HG03469 (cell line): ENCODE results near the gene PTBP3.
"Not testable (repeated sequence)": the region's sequence is repeated elsewhere in the genome, so short reads cannot be mapped to it uniquely, and the experiment has no call there.

Experiments
- ATAC-seq: cut with Tn5 transposase; IDR thresholded peaks from one replicate; pipeline ENCODE4 v1.9.1; 2021; ENCODE audit warnings: mild to moderate bottlenecking, moderate library complexity, moderate number of reproducible peaks; ENCODE audit not compliant: unreplicated experiment

PTBP3 gene

DNA sequence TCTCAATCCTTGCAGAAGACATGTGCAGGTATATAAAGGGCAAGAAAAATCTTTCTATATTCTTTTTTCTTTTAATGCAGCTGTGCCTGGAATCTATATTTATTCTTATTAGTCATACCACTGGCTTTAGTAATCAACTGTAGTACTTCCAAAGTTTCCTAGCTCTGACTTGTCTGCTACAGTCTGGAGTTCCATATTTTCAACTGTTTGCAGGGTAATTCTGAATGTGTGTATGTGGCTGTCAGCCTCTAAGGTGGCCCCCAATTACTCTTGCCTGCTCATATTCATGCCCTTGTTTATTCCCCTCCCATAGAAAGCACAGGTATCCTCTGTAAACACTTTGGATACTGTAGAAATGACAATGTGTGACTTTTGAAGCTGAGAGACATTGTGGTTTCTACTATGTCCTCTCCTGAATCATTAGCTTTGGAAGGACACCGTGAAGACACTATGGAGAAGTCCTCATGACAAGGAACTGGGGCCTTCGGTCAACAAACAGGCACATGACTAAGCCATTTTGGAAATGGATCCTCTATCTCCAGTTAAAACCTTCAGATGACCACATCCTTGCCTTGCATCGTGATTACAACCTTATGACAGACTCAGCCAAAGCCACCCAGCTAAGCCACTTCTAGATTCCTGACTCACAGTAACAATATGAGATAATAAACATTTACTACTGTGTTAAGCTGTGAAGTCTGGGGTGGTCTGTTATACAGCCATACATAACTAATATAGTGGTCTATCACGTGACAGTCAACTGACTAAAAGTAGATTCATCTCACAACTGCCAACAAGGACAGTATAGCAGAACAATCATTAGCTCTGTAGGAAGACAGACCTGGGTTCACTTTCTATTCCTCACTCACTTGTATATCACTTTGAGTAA is 108.8 kb downstream of the PTBP3 start:
- no peak for ATAC-seq

DNA sequence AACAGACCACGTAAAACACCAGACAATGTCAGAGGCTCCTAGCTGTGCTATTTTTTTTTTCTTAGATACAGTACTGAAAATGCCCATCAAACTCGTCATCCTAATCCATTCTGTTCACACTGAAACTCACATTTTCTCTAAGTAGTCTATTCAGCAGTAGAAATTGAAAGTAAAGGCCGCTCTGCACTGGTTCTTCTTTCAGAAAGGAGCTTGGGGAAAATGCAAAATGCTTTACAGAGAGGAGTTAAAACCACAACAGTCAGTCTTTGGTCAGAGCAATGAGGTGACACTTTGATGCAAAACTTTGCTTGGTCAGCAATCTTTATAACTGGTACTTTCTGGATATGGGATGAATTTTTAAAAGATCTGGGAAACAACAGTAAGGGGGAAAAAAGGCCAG is 114.5 kb downstream of the PTBP3 start:
- peak; percentile 85 for ATAC-seq

DNA sequence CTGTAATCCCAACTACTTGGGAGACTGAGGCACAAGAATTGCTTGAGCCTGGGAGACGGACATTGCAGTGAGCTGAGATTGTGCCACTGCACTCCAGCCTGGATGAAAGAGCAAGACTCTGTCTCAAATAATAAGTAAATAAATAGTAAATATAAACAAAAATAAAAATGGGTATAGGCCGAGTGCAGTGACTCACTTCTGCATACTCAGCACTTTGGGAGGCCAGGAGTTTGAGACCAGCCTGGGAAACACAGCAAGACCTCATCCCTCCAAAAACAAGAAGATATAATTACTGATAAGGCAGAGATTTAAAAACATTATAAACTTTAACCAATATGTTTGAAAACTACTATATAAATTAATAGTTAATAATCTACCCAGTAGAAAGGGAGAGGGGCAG is 120.5 kb downstream of the PTBP3 start:
- ATAC-seq, result no peak

DNA sequence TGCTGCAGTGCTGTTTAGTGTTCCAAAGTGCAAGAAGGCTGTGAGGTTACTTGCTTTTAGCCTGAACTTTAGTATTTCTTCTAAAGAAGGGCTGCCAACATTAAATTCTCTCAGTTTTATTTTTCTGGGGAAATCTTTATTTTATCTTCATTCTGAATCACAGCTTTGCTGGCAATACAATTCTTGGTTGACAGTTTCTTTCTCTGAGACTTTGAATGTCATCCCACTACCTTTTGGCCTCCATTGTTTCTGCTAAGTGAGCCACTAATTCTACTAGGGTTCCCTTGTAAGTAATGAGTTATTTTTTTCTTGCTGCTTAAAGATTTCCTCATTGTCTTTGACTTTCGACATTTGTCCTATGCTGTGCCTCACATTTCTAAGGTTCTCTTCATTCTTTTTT is 126.0 kb downstream of the PTBP3 start:
- no peak for ATAC-seq

DNA sequence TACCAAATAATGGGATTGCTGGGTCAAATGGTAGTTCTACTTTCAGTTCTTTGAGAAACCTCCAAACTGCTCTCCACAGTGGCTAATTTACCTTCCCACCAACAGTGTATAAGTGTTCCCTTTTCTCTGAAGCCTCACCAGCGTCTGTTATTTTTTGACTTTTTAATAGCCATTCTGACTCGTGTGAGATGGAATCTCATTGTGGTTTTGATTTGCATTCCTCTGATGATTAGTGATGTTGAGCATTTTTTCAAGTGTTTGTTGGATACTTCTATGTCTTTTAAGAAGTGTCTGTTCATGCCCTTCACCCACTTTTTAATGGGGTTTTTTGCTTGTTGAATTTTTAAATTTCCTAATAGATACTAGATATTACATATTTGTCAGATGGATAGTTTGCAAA is 129.9 kb downstream of the PTBP3 start:
- ATAC-seq, result no peak

DNA sequence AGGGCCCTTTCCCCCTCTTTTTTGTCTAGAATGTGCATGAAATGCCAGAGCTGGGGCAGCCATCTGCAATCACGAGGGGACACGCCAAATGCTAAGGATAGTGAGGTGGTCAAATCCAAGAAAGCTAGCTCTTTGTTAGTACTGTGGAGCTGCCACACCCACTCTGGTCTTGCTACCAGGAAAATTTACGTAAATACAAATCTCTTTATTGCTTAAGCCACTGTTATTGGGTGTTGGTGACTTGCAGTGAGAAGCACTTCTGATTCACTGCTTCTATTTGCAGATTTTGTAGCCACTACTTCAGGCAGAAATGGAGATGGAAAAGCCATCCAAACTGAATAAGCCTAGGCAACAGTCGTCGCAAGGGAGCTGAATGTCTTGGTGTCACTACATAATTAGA is 132.7 kb downstream of the PTBP3 start:
- ATAC-seq, result no peak

DNA sequence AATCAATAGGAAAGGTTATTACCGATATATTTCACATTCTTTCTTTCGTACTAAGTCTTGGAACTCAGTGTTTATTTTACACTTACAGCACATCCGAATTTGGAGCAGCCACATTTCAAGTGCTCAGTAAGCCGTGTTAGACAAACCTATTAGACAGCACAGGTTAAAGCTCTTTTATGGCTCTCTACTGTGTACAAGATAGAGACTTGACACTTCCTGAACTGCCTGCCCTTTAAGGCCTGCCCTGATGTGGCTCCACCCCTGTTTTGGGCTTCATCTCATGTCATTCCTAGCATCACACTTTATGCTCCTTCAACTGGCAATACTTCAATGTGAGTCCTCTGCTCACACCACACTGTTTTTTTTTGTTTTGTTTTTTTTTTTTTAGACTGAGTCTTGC is 134.8 kb downstream of the PTBP3 start:
- ATAC-seq, result no peak

DNA sequence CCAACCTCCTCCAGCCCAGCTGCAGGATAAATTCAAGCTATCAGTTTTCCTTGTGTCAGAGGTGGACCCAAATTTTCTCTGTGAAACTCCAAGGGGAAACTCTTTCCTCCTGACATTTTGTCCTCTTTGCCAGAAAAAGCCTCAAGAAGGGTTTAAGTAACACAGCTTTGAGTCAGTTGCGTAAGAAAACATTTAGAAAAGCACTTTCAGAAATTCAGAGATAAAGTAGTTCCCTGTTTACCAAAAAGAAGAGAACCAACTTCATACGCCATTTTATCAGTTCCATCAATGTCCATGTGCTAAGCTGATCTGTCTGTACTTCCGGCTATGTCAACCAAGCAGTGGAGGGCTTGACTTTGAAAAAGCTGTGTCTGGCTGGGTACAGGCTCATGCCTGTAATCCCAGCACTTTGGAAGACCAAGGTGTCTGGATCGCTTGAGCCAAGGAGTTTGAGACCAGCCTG is 138.4 kb downstream of the PTBP3 start:
- no peak for ATAC-seq

DNA sequence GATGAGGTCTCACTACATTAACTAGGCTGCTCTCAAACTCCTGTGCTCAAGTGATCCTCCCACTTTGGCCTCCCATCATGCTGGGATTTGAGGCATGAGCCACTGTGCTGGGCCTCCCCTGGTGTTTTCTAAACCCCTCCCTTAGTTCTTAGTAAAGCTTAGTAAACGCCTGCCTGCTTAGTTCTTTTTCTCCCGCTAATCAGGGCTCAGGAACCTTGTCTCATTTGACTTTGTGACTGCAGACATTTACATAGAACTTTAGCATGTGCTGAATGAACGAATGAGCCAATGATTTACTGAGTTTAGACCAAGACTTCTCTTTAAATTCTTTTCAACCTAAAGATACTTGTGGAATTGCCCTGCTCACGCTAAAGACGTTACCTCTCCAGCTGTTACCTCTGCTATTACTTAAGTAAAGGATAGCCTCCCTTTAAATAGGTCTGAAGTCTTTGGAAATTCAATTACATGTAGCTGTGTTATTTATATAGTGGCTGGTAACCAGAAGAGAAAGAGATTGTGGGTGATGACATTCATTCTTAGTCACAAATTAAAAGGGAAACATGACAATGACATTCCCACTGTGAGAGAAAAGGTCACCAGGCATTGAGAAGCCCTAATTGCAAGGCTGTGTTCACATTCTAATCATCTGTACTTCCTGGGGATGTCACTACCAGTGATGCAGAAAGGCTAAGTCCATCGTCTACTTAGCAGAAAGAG is 139.7 kb downstream of the PTBP3 start:
- ATAC-seq, result no peak

DNA sequence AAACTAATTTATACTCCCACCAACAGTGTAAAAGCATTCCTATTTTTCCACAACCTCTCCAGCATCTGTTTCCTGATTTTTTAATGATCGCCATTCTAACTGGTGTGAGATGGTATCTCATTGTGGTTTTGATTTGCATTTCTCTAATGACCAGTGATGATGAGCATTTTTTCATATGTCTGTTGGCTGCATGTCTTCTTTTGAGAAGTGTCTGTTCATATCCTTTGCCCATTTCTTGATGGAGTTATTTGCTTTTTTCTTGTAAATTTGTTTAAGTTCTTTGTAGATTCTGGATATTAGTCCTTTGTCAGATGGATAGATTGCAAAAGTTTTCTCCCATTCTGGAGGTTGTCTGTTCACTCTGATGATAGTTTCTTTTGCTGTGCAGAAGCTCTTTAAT is 143.1 kb downstream of the PTBP3 start:
- ATAC-seq, result not testable (repeated sequence)

DNA sequence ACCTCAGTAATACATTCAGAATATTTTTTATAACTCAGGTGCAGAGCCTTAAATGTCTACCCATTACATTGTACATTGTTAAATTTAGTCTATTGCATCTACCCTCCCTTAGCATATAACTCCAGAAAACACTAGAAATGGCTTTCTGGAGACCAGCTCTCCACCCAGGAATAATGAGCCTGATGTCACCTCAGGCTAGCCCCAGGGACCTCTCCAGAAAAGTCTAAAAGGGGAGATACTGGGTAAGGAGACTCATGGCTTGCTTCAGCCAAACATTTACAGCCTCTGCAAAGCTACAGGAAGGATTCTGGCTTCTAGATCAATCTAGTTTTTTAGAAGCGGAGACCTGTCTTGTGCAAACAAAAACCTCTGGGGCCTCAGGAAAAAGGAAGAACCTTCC is 144.5 kb downstream of the PTBP3 start:
- ATAC-seq, result no peak

DNA sequence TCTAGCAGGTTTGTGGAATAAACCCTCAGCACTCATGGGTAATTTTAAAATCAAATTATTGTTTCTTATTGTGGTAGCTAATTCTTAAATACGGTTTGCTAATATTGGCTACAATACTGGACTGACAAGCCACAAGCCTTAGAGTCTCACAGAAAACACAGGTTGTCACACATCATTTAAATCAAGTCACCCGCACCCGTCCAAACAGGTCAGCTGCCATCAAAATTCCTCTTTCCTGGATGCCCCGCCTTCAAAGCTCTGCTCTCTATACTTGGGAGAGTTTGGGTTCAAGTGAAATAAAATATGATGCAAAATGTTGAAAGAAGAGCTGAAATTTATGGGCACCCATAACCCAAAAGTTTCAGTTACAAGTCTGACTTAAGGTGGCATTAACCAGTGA is 146.0 kb downstream of the PTBP3 start:
- ATAC-seq, result no peak

DNA sequence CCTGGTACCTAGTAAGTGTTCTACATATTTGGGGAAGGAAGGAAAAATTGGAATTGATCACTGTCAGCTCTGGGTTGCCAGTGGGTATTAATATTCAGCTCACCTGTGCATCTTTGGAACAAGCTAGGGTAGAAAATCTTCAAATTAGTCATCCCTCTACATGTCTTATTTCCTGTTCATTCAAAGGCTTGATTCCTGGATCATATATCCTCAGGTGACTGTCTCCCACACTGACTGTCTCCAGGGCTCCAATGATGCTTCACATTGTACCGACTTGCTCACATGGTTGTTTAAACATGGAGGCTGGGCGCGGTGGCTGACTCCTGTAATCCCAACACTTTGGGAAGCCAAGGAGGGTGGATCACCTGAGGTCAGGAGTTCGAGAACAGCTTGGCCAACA is 146.7 kb downstream of the PTBP3 start:
- no peak for ATAC-seq

DNA sequence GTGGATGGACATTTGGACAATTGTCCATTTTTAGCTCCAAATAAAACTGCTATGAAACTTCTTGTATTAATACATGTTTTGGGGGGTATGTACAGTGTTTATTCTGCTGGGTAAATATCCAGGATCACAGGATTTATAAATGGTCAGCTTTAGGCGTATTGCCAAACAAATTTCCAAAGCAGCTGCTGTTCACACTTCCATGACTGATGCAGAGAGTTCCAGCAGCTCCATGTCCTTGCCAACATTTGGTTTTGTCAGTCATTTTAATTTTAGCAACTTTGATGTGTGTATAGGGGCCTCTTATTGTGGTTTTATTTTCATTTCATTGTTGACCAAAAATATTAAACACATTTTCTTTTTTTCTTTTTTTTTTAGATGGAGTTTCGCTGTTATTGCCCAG is 148.5 kb downstream of the PTBP3 start:
- no peak for ATAC-seq

DNA sequence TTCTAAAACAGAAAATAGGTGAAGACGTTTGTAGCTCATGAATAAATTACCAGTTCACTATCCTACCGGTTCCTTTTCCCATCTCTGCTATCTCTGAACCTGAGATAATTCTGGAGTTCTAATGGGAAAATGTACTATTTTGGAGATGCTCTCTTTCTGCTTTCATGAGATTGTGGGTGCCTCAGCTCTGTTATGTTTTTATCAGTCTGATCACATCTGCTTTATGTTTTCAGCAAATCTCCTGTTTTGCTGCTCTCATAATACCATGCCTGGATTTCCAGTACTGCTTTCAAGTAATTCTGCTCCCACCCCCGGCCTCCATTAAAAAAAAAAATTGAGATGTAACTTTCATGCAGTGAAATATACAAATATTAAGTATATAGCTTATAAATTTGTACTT is 149.2 kb downstream of the PTBP3 start:
- ATAC-seq, result no peak

DNA sequence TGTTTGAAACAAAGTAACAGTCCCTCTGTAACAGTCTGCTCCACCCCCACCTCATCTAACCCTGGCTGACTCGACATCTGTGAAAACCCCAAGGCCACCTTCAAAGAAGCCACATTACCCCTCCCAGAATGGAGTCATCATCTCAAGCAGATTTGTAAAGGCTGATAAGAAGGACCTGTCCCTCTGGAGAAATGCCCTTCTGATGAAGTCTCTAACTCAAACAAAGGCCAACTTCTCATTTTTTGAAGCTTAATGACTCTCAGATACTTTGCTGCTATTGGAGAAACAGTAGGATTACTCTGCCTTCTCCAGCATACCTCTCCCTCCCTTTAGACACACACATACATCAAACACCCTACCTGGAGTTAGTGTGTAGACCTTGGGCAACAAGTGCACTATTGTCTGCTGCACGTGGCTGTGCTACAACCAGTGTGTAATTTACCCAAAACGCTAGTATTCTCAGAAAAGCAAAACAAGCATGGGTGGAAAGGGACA is 153.0 kb downstream of the PTBP3 start:
- ATAC-seq, result no peak

DNA sequence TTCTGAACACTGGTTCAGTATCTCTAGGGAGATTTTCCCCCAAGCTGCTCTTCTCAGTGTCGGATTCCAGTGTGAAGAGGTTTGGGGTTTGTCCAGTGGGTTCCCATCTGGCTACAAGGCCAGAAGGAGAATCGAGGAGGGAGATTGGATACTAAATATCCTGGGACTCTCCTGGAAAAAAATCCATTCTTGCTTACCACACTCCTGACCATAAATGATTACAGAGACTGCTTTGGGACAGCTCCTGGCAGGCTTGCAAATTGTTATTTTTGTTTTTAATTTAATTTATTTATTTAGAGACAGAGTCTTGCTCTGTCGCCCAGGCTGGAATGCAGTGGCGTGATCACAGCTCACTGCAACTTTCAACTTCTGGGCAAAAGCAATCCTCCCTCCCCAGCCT is 153.6 kb downstream of the PTBP3 start:
- ATAC-seq, result no peak

DNA sequence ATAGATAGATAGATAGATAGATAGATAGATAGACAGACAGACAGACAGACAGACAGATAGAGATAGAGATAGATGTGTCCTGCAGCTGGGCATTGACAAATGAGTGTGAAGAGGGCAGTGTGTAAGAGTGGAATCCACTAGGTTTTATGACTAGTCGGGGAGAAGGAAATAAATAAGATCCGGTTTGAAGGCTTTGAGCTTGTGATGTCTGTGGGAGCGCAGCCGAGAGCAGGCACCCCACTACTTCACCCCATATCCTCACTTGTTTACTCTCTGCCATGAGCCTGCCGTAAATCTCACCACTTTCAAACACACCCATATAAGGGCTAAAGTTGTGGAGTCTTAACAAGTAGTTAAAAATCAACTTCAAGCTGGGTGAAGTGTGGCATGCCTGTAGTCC is 156.9 kb downstream of the PTBP3 start:
- no peak for ATAC-seq

DNA sequence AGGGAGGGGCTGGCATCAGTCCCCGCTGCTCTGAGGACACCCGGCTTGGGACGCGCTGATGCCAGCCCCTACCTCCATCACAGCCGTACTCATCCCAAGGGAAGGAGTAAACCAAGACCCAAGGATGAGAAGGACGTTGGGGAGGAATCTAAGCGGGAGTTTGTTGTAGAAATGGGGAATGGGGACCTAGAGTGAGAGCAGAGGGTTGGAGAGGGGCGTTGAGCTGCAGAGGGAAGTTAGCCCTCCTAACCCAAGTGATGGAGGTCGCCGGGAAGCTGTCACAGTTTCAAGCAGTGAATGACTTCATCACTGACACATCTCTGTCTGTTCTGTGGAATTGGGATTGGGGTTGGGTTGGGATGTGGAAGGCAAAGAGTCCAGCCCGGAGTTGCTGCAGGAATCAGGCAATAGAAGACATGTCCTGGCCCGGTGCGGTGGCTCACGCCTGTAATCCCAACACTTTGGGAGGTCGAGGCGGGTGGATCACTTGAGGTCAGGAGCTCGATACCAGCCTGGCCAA is 157.6 kb downstream of the PTBP3 start:
- ATAC-seq, result no peak

DNA sequence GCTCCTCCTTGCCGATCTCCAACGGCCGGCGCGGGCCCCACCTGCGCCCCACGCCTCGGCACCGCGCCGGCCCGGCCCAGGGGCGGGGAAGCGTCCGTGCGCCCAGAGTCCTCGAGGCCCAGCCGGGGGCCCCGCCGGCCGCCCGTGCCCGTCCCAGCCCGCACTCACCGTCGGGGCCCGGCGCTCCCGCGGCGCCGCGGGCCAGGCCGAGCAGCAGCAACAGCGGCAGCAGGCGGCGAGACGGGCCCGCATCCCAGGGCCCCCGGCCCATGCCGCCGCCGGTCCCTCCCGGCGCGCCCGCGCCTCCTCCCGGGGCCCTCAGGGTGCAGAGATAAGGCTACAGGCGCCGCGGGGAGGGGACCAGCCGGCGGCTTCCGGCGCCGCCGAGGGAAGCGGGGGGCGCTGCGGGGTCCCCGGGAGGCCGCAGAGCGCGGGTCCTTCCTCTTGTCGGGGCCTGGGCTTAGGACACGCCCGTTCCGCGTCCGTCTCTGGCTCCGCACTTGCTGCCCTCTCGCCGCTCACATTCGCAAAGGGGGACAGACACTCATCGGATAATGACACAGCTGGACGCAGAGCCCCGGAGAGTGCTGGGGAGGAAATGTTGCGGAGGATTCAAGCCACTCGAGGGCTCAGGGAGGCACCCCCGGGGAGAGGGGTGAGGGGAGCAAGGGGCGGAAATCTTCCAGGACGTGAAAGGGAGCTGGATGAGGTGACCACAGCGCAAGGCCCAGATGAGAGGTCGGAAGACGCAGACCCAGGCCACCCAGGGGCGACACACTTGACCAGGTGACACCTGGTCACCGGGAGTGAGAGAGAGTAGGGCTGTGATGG is 158.2 kb downstream of the PTBP3 start, which contains the start of gene SUSD1:
Gene SUSD1, minus strand, starts transcription at position 333 of the 831 bp plus-strand sequence. Its CDS starts 62 bp downstream, at position 271.
- peak; percentile 26 for ATAC-seq
